RWPE1 (cell line): ENCODE results near the gene MIB2.
A peak's percentile ranks its signal among the peaks of the same experiment; 100 is the strongest.

Source experiments
- CTCF ChIA-PET: fragments of 350-600 bp; sonication (Branson Sonifier 250); formaldehyde crosslinking; extraction: SDS; loops from one replicate; lab custom pipeline; 2021; lab: Yijun Ruan, JAX
- POLR2A ChIA-PET: fragments of 400-600 bp; formaldehyde crosslinking; extraction: SDS; loops from one replicate; lab custom pipeline; 2020; ENCODE audit warnings: antibody characterized with exemption; ENCODE audit not compliant: low non-redundant PET; lab: Yijun Ruan, JAX
- DNase-seq: peaks from one replicate; pipeline ENCODE4 v3.0.0; 2012; ENCODE audit warnings: low spot score
- H3K27ac ChIP-seq: fragments of 450-650 bp; 2 replicates; pipeline ENCODE4 v1.5.1; 2017
- TF ChIP-seq, protein P1 (sequence below): fragments of 450-650 bp; conservative IDR thresholded peaks from 2 replicates; pipeline ENCODE4 v1.5.1; 2017; ENCODE audit warnings: low read depth, mild to moderate bottlenecking

MIB2 gene

GRCh38 chr1:1574721-1575537 lies 40.4 kb upstream of the MIB2 start, which contains the start of gene SSU72:
Gene SSU72, minus strand, starts transcription at chr1:1574863. Its CDS starts 306 bp downstream, at chr1:1574557.
- CTCF ChIA-PET: interaction anchor here (1.1 kb wide), 1 partner anchor 23 kb away, joined by 3 read pairs; no protein-coding TSS in a partner anchor
- peak; percentile 91 for DNase-seq
- H3K27ac ChIP-seq: peak within 1 kb of the TSS; percentile 94
- POLR2A ChIA-PET: interaction anchor here (0.6 kb wide), 1 partner anchor 187 kb away, joined by 3 read pairs; no protein-coding TSS in a partner anchor
- TF ChIP-seq, protein P1, sequence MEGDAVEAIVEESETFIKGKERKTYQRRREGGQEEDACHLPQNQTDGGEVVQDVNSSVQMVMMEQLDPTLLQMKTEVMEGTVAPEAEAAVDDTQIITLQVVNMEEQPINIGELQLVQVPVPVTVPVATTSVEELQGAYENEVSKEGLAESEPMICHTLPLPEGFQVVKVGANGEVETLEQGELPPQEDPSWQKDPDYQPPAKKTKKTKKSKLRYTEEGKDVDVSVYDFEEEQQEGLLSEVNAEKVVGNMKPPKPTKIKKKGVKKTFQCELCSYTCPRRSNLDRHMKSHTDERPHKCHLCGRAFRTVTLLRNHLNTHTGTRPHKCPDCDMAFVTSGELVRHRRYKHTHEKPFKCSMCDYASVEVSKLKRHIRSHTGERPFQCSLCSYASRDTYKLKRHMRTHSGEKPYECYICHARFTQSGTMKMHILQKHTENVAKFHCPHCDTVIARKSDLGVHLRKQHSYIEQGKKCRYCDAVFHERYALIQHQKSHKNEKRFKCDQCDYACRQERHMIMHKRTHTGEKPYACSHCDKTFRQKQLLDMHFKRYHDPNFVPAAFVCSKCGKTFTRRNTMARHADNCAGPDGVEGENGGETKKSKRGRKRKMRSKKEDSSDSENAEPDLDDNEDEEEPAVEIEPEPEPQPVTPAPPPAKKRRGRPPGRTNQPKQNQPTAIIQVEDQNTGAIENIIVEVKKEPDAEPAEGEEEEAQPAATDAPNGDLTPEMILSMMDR: no peak

- H3K27ac ChIP-seq: no peak overlapping the region
- no peak for DNase-seq
- ChIA-PET CTCF (no interaction called here), POLR2A (no interaction called here)
- TF ChIP-seq, protein P1: no peak
Measured at GRCh38 chr1:1577367-1578011, 37.8 kb upstream of the MIB2 start.

- POLR2A ChIA-PET: interaction anchor here (0.6 kb wide), 1 partner anchor 327 kb away, joined by 5 read pairs; no protein-coding TSS in a partner anchor
- DNase-seq: no peak
- TF ChIP-seq, protein P1: no peak
- H3K27ac ChIP-seq: no peak overlapping the region
- CTCF ChIA-PET: no interaction called here
Measured at GRCh38 chr1:1578371-1578940, 36.8 kb upstream of the MIB2 start.

DNA sequence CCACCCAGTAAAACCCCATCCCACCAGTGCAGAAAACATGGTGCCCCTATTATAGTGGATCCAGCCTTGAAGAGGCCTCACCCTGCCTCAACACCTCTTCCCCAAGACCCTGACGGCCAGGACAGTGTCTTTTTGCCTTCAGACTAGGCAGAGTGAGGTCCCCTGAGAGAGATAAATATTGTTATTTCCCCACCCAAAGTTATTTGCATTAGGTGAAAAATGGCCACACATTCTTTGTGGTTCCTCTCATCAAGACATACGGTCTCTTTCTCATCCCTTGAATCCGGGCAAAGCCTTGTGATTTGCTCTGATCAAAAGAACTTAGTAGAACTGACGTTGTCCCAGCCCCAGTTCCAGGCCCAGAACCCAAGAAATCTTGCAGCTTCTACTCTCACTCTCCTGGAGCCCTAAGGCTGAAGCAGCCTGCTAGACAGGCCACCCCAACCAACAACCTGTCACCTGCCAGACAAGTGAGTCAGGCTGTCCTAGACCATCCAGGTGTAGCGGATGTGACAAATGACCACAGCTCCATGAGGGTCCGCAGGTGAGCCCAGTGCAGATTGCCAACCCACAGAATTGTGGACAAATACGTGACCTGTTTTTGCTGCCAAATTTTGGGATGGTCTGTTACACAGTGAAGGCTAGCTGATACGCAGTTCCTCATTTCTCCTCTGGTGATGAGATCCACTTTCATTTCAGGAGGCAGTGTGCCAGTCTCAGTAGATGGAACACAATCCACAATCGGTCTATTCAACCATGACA lies 32.5 kb upstream of the MIB2 start:
- H3K27ac ChIP-seq: no peak overlapping the region
- ChIA-PET CTCF (no interaction called here), POLR2A (no interaction called here)
- TF ChIP-seq, protein P1: no peak
- no peak for DNase-seq

GRCh38 chr1:1583347-1584010 lies 31.8 kb upstream of the MIB2 start:
- no peak for DNase-seq
- TF ChIP-seq, protein P1: no peak
- no peak overlapping the region for H3K27ac ChIP-seq
- ChIA-PET POLR2A (no interaction called here), CTCF (interaction anchor here (0.6 kb wide), 1 partner anchor 369 kb away, joined by 3 read pairs; no protein-coding TSS in a partner anchor)
